Common myeloid progenitor, CD34-positive (primary cell): ENCODE data around the gene RABGGTA.

Experiments
- CTCF ChIA-PET: fragments of 350-600 bp; sonication (Branson Sonifier 250); formaldehyde crosslinking; loops from one replicate; lab custom pipeline; 2021; ENCODE audit warnings: antibody characterized with exemption; lab: Charles Lee
- POLR2A ChIA-PET: fragments of 350-600 bp; sonication (Branson Sonifier 250); formaldehyde crosslinking; loops from one replicate; lab custom pipeline; 2021; ENCODE audit warnings: antibody characterized with exemption; lab: Charles Lee
- DNase-seq, 3 donors: peaks; one replicate each; pipeline versions ENCODE4 v3.0.0 to v3.0.0-alpha.2; 2013
- H3K27ac ChIP-seq, 2 experiments: 1 replicate in 1 of 2; 2 replicates in 1 of 2; pipeline ENCODE4 v1.7.0; 2013; ENCODE audit warnings: inconsistent platforms in 2 of 2, low read length in 2 of 2, mild to moderate bottlenecking in 2 of 2, low read depth in 1 of 2, moderate library complexity in 1 of 2; ENCODE audit not compliant: severe bottlenecking in 2 of 2, insufficient read depth in 1 of 2, poor library complexity in 1 of 2
- H3K27me3 ChIP-seq, 5 experiments: replicated peaks in 2 of 5; 1 replicate in 3 of 5; 2 replicates in 2 of 5; pipeline versions ENCODE4 v1.6.1 to v1.7.0; 2013; ENCODE audit warnings: low read length in 4 of 5, mild to moderate bottlenecking in 2 of 5, moderate library complexity in 2 of 5, inconsistent platforms in 1 of 5; ENCODE audit not compliant: insufficient read depth in 5 of 5, control insufficient read depth in 4 of 5
- H3K36me3 ChIP-seq, 4 experiments: 1 replicate in 2 of 4; 2 replicates in 2 of 4; pipeline versions ENCODE4 v1.6.1 to v1.7.0; 2013; ENCODE audit warnings: low read length in 3 of 4, control low read depth in 1 of 4, mild to moderate bottlenecking in 1 of 4; ENCODE audit not compliant: control insufficient read depth in 4 of 4, insufficient read depth in 4 of 4
- H3K4me1 ChIP-seq, 4 experiments: 1 replicate in 3 of 4; 2 replicates in 1 of 4; pipeline versions ENCODE4 v1.6.1 to v1.7.1; 2013; ENCODE audit warnings: low read length in 3 of 4, mild to moderate bottlenecking in 3 of 4, control low read depth in 1 of 4, inconsistent platforms in 1 of 4, moderate library complexity in 1 of 4; ENCODE audit not compliant: control insufficient read depth in 4 of 4, insufficient read depth in 4 of 4; ENCODE audit errors: control extremely low read depth in 1 of 4
- H3K4me3 ChIP-seq, 7 experiments: 1 replicate in 4 of 7; 2 replicates in 3 of 7; pipeline versions ENCODE4 v1.5.1 to v1.7.0; 2013; ENCODE audit warnings: mild to moderate bottlenecking in 7 of 7, low read length in 6 of 7, moderate library complexity in 6 of 7, inconsistent platforms in 2 of 7, low read depth in 2 of 7, control low read depth in 1 of 7; ENCODE audit not compliant: insufficient read depth in 4 of 7, control insufficient read depth in 1 of 7; ENCODE audit errors: extremely low read depth in 1 of 7
- H3K9me3 ChIP-seq, 5 experiments: 1 replicate in 4 of 5; 2 replicates in 1 of 5; pipeline versions ENCODE4 v1.6.1 to v1.7.1; 2013; ENCODE audit warnings: low read length in 4 of 5, mild to moderate bottlenecking in 2 of 5, inconsistent platforms in 1 of 5, low read depth in 1 of 5, moderate library complexity in 1 of 5; ENCODE audit not compliant: control insufficient read depth in 4 of 5, insufficient read depth in 2 of 5; ENCODE audit errors: control extremely low read depth in 1 of 5
- WGBS: methylation state at CpG from one replicate; pipeline ENCODE4 v1.1.5; 2013; ENCODE audit not compliant: insufficient coverage; 5-methylcytosine and 5-hydroxymethylcytosine counted together

The RABGGTA gene

GRCh38 chr14:24310265-24310645 lies 38.9 kb upstream of the RABGGTA start:
- no peaks in the 10 kb centered on the region for H3K9me3 ChIP-seq
- 6% methylated on average over 4 of the region's 5 CpGs for WGBS
- CTCF ChIA-PET: interaction anchor here (0.5 to 19.1 kb wide), 15 partner anchors 10 to 149 kb away, joined by 3 to 391 read pairs (median 7); partner anchors contain the start of genes ADCY4, DHRS1, IRF9 and KHNYN
- H3K27me3 ChIP-seq: no peaks in the 10 kb centered on the region
- peak overlapping the region in 6 of 7 experiments; percentile 6 to 68 (median 42) for H3K4me3 ChIP-seq
- peak in 1 of 3 donors; percentile 19 for DNase-seq
- H3K36me3 ChIP-seq: peaks cover 8 to 36% (median 19%) of the 10 kb centered on the region in 4 experiments
- POLR2A ChIA-PET: interaction anchor here (1.0 kb wide), 1 partner anchor 90 kb away, joined by 4 read pairs; no protein-coding TSS in a partner anchor
- peaks cover 19 to 75% (median 66%) of the 10 kb centered on the region in 4 experiments for H3K4me1 ChIP-seq
- H3K27ac ChIP-seq: peak overlapping the region in 1 of 2 experiments; percentile 40

- POLR2A ChIA-PET: no interaction called here
- peak within 1 kb of the TSS in 6 of 7 experiments; percentile 17 to 68 (median 42) for H3K4me3 ChIP-seq
- peaks cover 17 to 70% (median 61%) of the 10 kb centered on the region in 4 experiments for H3K4me1 ChIP-seq
- H3K9me3 ChIP-seq: no peaks in the 10 kb centered on the region
- WGBS: 95% methylated on average over 5 of the region's 5 CpGs
- CTCF ChIA-PET: interaction anchor here (0.5 to 19.1 kb wide), 13 partner anchors 10 to 148 kb away, joined by 4 to 391 read pairs (median 29); partner anchors contain the start of genes ADCY4, DHRS1, IPO4 and IRF9
- H3K27me3 ChIP-seq: no peaks in the 10 kb centered on the region
- no peak for DNase-seq
- peak within 1 kb of the TSS in 1 of 2 experiments; percentile 40 for H3K27ac ChIP-seq
- H3K36me3 ChIP-seq: peaks cover 10 to 42% (median 24%) of the 10 kb centered on the region in 4 experiments
These were observed 38.3 kb upstream of the RABGGTA start, which contains the start of gene LTB4R2 for GRCh38 chr14:24309538-24310264. TSS of gene LTB4R2 (plus strand) at chr14:24310140. CDS start at chr14:24310665, 525 bp downstream.

- no peak for DNase-seq
- Histone ChIP-seq H3K4me1 (peaks cover 11 to 58% (median 49%) of the 10 kb centered on the region in 4 experiments), H3K27ac (no peak overlapping the region), H3K9me3 (no peaks in the 10 kb centered on the region), H3K27me3 (no peaks in the 10 kb centered on the region), H3K4me3 (no peak overlapping the region), H3K36me3 (peaks cover 18 to 54% (median 34%) of the 10 kb centered on the region in 4 experiments)
- POLR2A ChIA-PET: interaction anchor here (1.0 kb wide), 1 partner anchor 9 kb away, joined by 3 read pairs; the partner anchor contains the start of genes DHRS1 and NOP9
- CTCF ChIA-PET: interaction anchor here (1.2 to 19.1 kb wide), 20 partner anchors 9 to 163 kb away, joined by 3 to 391 read pairs (median 10); partner anchors contain the start of genes ADCY4, DHRS1, GMPR2 and IPO4
- 96% methylated on average over 7 of the region's 7 CpGs for WGBS
These were observed 37.1 kb upstream of the RABGGTA start for GRCh38 chr14:24308342-24309124.

- peaks cover 5 to 51% (median 41%) of the 10 kb centered on the region in 4 experiments for H3K4me1 ChIP-seq
- POLR2A ChIA-PET: interaction anchor here (1.0 kb wide), 1 partner anchor 8 kb away, joined by 3 read pairs; the partner anchor contains the start of genes DHRS1 and NOP9
These were observed 36.4 kb upstream of the RABGGTA start, which contains the start of gene CIDEB for GRCh38 chr14:24307575-24308341. TSS of gene CIDEB (minus strand) at chr14:24307977. CDS start at chr14:24307858, 119 bp downstream.

GRCh38 chr14:24307156-24307574 lies 35.8 kb upstream of the RABGGTA start:
- no peak overlapping the region for H3K4me3 ChIP-seq

More at GRCh38 chr14:24307575-24308341, 36.4 kb upstream of the RABGGTA start, which contains the start of gene CIDEB:
- H3K4me3 ChIP-seq: no peak within 1 kb of the TSS
- H3K27me3 ChIP-seq: no peaks in the 10 kb centered on the region
- peak in 2 of 3 donors; percentile 60 to 76 for DNase-seq
- H3K27ac ChIP-seq: no peak within 1 kb of the TSS
- WGBS: 63% methylated on average over 6 of the region's 6 CpGs
- CTCF ChIA-PET: interaction anchor here (0.7 to 19.1 kb wide), 25 partner anchors 8 to 215 kb away, joined by 3 to 391 read pairs (median 6); partner anchors contain the start of genes ADCY4, DHRS1, GMPR2 and IPO4
- no peaks in the 10 kb centered on the region for H3K9me3 ChIP-seq
- peaks cover 20 to 60% (median 39%) of the 10 kb centered on the region in 4 experiments for H3K36me3 ChIP-seq

GRCh38 chr14:24304019-24304387 lies 32.6 kb upstream of the RABGGTA start:
- Histone ChIP-seq H3K36me3 (peaks cover 24 to 71% (median 54%) of the 10 kb centered on the region in 4 experiments), H3K27ac (no peak overlapping the region), H3K27me3 (no peaks in the 10 kb centered on the region), H3K4me1 (peaks cover 6 to 33% (median 22%) of the 10 kb centered on the region in 4 experiments), H3K4me3 (no peak overlapping the region), H3K9me3 (no peaks in the 10 kb centered on the region)
- CTCF ChIA-PET: interaction anchor here (0.8 to 19.1 kb wide), 8 partner anchors 13 to 89 kb away, joined by 3 to 391 read pairs (median 12); partner anchors contain the start of genes ADCY4, MDP1 and TINF2
- POLR2A ChIA-PET: no interaction called here
- no peak for DNase-seq
- over 99% methylated on average over 11 of the region's 11 CpGs for WGBS

More at GRCh38 chr14:24307156-24307574, 35.8 kb upstream of the RABGGTA start:
- Histone ChIP-seq H3K9me3 (no peaks in the 10 kb centered on the region), H3K27me3 (no peaks in the 10 kb centered on the region), H3K4me1 (peaks cover 3 to 45% (median 36%) of the 10 kb centered on the region in 4 experiments), H3K27ac (no peak overlapping the region), H3K36me3 (peaks cover 24 to 66% (median 45%) of the 10 kb centered on the region in 4 experiments)
- 86% methylated on average over 8 of the region's 11 CpGs for WGBS
- CTCF ChIA-PET: interaction anchor here (0.7 to 19.1 kb wide), 22 partner anchors 7 to 215 kb away, joined by 3 to 391 read pairs (median 9); partner anchors contain the start of genes ADCY4, DHRS1, GMPR2 and IPO4
- POLR2A ChIA-PET: no interaction called here
- DNase-seq: no peak
